GM18507 (cell line): Measurements from ENCODE around the gene TFR2.
"Not testable (repeated sequence)": the region's sequence is repeated elsewhere in the genome, so short reads cannot be mapped to it uniquely, and the experiment has no call there.

Source experiments
- DNase-seq: peaks from one replicate; pipeline ENCODE4 v3.0.0; 2011; ENCODE audit warnings: low read depth; ENCODE audit not compliant: insufficient read length; ENCODE audit errors: extremely low spot score
- FAIRE-seq: peaks from 2 replicates; lab custom pipeline; 2011; peaks lifted over from hg19 to GRCh38; lab: Jason Lieb, UNC

Gene TFR2

GRCh38 chr7:100679129-100679926 is 38.0 kb upstream of the TFR2 start:
- FAIRE-seq (no peak), DNase-seq (no peak)

- DNase-seq: no peak
- FAIRE-seq: no peak
Measured at GRCh38 chr7:100678291-100678984, 37.1 kb upstream of the TFR2 start.

GRCh38 chr7:100677308-100678267 is 36.2 kb upstream of the TFR2 start:
- FAIRE-seq (no peak), DNase-seq (no peak)

DNA sequence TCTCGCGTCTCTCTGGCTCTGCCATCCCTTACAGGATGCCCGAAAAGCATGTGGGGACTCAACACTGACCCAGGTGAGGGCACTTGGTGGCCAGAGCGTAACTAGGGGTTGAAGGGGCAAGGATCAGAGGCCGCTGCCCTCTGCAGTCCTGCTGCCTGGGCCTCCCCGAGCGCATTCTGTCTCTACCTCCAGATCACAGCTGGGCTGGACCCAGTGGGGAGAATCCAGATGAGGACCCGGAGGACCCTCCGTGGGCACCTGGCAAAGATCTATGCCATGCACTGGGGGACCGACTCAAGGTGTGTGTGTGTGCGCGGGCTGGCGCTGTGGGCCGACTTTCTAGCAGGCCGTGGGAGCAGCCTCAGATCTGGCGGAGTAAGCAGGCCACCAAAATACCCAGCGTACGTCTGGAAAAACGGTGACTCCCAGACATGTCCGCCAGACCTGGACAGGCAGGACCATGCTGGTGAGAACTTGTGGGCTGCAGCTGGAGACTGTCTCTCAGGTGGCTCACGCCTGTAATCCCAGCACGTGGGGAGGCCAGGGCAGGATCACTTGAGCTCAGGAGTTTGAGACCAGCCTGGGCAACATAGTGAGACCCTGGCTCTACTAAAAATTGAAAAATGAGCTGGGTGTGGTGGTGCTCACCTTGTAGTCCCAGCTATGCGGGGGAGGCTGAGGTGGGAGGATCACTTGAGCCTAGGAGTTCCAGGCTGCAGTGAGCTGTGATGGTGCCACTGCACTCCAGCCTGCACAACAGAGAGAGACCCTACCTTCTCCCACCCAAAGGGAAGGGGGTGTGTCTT is 35.4 kb upstream of the TFR2 start:
- DNase-seq (no peak), FAIRE-seq (no peak)

GRCh38 chr7:100675581-100676350 is 34.4 kb upstream of the TFR2 start:
- FAIRE-seq: peak; percentile 85
- peak; percentile 59 for DNase-seq

DNA sequence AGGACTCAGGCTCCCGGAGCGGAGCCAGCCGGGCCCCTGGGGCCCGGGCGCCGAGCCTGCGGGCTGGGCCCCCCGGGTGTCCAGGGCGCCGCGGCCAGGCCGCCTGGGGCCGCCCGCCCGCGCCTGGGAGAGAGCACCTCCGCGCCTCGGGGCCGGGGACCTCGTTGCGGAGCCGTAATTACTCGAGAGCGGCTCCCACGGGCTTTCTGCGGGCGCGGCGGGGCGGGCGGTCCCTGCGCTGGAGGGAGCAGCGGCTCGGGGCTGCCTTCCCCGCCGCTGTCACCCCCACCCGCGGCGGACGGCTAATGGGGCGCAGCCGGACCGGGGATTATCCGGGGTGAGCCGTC is 33.7 kb upstream of the TFR2 start:
- FAIRE-seq (no peak), DNase-seq (no peak)

DNA sequence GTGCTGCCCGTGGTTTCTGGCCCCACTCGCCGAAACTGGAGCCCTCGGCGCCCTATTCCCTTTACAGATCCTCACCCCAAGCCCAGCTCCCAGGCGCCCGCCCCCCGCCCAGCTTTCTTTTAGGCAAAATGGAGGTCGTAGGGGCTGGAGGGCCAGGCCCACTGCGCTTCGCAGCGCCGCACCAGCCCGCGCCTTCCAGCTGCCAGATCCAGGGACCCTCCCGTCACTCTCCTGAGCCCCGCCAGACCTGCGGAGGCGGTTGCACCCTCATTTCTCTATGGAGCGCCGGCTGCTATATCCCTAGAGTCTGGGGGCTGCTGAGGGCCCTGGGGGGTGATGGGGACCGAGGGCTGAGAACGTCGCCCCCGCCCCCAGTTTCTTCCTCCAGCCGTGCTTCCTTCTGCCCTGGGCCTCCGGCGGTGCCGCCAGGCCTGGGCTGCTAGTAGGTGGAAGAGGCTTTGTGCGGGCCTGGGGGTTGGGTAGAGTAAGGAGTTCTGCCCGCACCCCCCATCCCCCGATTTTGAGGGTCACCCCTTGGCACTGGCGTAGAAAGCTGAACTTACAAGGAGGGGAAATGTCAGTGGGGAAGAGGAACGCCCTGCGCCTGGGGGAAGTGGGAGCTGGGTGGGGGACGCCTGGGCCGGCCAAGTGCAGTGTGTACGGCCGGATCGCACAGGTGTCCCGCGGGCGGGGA is 33.2 kb upstream of the TFR2 start:
- no peak for DNase-seq
- FAIRE-seq: no peak

DNA sequence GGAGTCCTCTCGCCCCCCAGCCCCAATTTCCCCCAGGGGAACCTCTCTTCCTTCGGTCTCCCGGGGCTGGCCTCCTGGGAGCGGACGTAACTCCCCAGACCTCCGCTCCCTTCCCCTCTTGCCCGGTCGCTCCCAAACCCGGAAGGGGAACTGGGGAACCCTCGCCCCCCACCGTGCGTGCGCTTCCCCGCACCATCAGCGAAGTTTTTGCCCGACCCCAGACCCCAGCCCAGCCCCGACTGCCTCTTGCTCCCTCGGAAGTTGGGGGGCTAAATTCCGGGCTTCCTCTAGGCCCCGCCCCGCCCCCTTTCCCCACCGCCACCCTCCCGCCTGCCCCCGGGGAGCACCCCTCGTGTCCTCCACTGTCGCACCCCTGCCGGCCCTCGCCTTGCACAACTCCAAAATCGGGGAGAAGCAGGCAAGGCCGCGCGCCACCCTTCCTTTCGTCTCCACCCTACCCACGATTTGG is 32.6 kb upstream of the TFR2 start:
- DNase-seq (no peak), FAIRE-seq (no peak)

- DNase-seq: peak; percentile 93
- FAIRE-seq: peak; percentile 98
Measured at GRCh38 chr7:100673302-100673941, 32.1 kb upstream of the TFR2 start, which contains the start of gene GNB2. GNB2 (plus strand) TSS chr7:100673740; CDS start chr7:100676266, 2,526 bp downstream.

DNA sequence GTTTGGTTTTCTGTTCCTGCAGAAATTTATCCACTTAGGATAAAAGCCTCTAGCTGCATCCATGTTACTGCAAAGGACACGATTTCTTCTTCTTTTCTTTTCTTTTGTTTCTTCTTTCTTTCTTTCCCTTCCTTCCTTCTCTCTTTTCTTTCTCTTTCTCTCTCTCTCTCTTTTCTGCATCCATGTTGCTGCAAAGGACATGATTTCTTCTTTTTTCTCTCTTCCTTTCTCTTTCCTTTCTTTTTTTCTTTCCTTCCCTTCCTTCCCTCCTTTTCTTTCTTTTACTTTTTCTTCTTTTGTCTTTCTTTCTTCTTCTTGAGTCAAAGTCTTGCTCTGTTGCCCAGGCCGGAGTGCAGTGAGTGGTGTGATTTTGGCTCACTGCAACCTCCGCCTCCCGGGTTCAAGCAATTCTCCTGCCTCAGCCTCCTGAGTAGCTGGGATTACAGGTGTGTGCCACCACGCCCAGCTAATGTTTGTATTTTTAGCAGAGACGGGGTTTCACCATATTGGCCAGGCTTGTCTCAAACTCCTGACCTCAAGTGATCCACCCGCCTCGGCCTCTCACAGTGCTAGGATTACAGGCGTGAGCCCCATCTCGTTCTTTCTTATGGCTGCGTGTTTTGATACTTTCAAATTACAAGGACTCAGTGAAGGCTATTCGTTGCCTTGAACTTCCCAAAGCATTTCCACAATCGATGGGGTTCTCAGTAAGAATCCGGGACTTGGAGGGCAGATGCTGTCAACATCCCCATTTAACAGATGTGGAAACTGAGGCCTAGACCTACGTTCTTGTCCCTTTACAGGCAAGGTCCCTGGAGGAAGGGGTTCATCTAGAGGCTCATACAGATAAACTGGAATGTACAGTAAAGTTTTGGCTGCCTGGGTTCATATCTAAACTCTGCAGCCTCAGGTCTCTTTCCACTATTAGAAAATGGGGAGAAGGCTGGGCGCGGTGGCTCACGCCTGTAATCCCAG is 30.3 kb upstream of the TFR2 start:
- FAIRE-seq (no peak), DNase-seq (no peak)

- no peak for FAIRE-seq
- no peak for DNase-seq
Measured at GRCh38 chr7:100670074-100670473, 28.7 kb upstream of the TFR2 start.

DNA sequence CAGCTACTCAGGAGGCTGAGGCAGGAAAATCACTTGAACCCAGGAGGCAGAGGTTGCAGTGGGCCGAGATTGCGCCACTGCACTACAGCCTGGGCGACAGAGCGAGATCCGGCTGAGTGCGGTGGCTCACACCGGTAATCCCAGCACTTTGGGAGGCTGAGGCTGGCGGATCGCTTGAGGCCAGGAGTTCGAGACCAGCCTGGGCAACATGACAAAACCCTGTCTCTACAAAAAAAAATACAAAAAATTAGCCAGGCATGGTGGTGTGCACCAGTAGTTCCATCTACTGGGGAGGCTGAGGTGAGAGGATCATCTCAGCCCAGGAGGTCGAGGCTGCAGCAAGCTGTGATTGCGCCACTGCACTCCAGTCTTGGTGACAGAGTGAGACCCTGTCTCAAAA is 27.8 kb upstream of the TFR2 start:
- not testable (repeated sequence) for FAIRE-seq, DNase-seq

DNA sequence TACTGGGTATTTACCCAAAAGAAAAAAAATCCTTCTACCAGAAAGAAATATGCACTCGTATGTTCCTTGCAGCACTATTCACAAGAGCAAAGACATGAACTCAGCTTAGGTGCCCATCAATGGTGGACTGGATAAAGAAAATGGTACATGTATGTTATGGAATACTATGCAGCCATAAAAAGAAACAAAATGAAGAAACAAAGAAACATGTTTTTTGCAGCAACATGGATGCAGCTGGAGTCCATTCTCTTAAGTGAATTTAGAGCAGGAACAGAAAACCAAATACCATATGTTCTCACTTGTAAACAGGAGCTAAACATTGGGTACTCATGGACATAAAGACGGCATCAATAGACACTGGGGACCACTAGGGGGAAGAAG is 26.7 kb upstream of the TFR2 start:
- DNase-seq (no peak), FAIRE-seq (no peak)

DNA sequence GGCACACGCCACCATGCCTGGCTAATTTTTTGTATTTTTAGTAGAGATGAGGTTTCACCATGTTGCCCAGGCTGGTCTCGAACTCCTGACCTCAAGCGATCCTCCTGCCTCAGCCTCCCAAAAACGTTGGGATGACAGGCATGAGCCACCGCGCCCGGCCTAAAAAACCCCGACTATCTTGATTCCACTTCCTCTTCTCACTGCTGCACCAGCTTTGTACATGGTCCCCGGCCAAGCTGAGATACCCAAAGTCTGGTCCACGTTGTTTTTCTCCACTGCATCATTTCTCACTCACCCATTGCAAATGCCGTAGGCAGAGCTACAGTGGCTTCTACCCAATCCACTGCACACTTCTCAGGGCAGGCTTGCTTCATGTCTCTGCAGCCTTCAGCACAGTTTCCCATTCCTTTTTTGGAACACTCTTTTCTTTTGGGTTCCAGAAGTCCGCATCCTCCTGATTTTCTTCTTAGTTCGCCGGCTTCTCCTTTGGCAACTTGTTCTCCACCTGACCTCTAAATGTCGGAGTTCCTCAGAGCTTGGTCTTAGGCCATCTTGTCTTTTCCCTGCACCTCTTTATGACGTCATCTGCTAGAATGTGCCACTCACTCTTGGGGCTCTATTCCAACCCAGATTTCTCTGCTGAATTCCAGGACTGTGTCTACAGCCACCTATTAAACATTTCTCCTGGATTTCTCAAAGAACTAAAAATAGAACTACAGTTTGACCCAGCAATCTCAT is 26.1 kb upstream of the TFR2 start:
- no peak for FAIRE-seq
- no peak for DNase-seq

DNA sequence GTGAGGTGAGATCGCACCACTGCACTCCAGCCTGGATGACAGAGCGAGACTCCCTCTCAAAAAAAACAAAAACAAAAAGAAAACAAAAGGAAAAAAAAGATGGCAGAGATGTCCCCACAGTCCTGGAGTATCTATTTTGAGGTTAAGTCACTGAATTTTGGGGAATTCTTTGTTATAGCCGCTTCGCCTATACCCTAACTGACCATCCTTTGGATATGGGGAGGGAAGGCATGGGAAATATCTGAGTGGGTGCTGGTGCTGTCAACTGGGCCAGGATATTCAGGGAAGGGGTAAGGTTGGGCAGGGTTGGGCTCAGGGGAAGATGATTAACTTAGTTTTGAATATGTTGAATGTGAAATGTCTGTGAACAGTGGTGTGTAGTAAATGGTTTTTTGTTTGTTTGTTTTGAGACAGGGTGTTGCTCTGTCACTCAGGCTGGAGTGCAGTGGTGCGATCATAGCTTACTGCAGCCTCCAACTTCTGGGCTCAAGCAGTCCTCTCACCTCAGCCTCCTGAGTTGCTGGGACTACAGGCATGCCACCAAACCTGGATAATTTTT is 23.9 kb upstream of the TFR2 start:
- FAIRE-seq (no peak), DNase-seq (no peak)
